K562 (cell line): ENCODE data around the gene ALDH16A1. TPM values are rescaled to one million over a fixed set of nuclear protein-coding genes. Genes with fewer than 3 reads are reported as not detected.

Experiments used
- SRSF3 ChIP-seq: fragments of 200-400 bp; formaldehyde crosslinking; IDR thresholded peaks from 2 replicates; pipeline ENCODE4 v1.6.1; 2016; ENCODE audit warnings: mild to moderate bottlenecking, low read length, moderate library complexity; ENCODE audit not compliant: insufficient read depth
- polyA plus RNA-seq, 8 experiments: library from polyadenylated mRNA; depleted of rRNA in 4 of 8; stranded (reverse) in 5 of 8; unstranded in 3 of 8; fragments of >200 nt; fragmentation: Nextera tagmentation in 2 of 8; fragmentation: Illumina TruSeq in 1 of 8; extraction: Ambion mirVana in 2 of 8; extraction: Trizol in 1 of 8; gene quantifications; 2 replicates each; pipeline versions ENCODE4 v1.2.1 to v1.2.3, GENCODE V29; 2011 to 2014; ENCODE audit warnings: inconsistent platforms in 1 of 8, missing spikeins in 1 of 8
- total RNA-seq, 7 experiments: library from RNA; depleted of rRNA in 6 of 7; stranded (reverse); fragments of >200 nt in 6 of 7; fragmentation: Illumina TruSeq in 2 of 7; extraction: Trizol in 2 of 7; gene quantifications; 2 replicates each; pipeline versions ENCODE4 v1.2.1 to v1.2.3, GENCODE V29; 2011 to 2021; ENCODE audit warnings: low replicate concordance in 1 of 7
- TF ChIP-seq, protein P1 (sequence below), 2 experiments: fragments of 450-650 bp; IDR thresholded peaks; 2 replicates each; pipeline ENCODE4 v1.6.1; 2016; ENCODE audit warnings: mild to moderate bottlenecking in 2 of 2, borderline replicate concordance in 1 of 2, low read depth in 1 of 2, moderate library complexity in 1 of 2
- TF ChIP-seq, protein P2 (sequence below): fragments of 450-650 bp; IDR thresholded peaks from 2 replicates; pipeline ENCODE4 v1.6.1; 2016; ENCODE audit warnings: antibody characterized with exemption
- TF ChIP-seq, protein P3 (sequence below): fragments of 250-450 bp; sonication (Bioruptor Pico); IDR thresholded peaks from 2 replicates; pipeline ENCODE4 v1.5.0; 2020; ENCODE audit warnings: mild to moderate bottlenecking, borderline replicate concordance
- TF ChIP-seq, protein P4 (sequence below), 2 experiments: fragments of 450-650 bp in 1 of 2; sonication (generic) in 1 of 2; formaldehyde crosslinking; conservative IDR thresholded peaks; 2 replicates each; pipeline versions ENCODE4 v1.4.0 to v1.8.1; 2020 to 2022; ENCODE audit warnings: mild to moderate bottlenecking in 1 of 2, missing genetic modification reagents in 1 of 2

Gene ALDH16A1
- total and polyA plus RNA-seq, 9 of the 15 experiments (the other 6 are each of a cell fraction or from before 2014, with no cell fraction given), result 2.2 to 52.2 (median 7.6) TPM

DNA sequence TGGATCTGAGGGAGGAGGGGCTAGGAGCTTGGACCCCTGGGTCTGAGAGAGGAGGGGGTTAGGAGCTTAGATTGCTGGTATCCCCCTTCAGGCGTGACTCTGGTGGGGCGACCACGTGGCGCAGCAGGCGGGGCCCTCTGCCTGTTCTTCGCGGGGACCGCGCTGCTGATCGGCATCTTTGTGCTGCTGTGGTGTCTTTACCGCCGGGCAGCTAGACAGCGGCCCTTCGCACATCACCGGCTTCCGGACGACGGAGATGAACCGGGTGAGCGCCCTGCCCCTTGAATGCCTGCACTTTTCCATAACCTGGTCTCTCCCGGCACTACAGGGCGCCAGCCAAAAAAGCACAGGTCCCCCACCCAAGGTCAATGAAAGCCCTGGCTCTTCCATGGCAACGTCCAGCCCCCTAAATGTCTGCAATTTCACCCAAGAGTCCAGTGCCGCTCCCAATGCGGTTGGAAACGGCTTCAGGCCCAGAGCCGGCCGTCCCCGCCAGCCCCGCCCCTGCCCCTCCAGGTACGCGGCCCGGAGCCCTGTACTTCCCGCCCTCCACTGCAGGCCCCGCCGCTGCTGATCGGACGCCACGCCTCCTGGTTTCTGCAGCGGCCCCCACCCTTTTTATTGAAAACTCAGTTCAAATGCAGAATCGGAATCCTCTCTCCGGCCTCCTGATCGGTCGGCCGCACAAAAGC is 25.0 kb upstream of the ALDH16A1 start (continued):
- TF ChIP-seq, protein P1, sequence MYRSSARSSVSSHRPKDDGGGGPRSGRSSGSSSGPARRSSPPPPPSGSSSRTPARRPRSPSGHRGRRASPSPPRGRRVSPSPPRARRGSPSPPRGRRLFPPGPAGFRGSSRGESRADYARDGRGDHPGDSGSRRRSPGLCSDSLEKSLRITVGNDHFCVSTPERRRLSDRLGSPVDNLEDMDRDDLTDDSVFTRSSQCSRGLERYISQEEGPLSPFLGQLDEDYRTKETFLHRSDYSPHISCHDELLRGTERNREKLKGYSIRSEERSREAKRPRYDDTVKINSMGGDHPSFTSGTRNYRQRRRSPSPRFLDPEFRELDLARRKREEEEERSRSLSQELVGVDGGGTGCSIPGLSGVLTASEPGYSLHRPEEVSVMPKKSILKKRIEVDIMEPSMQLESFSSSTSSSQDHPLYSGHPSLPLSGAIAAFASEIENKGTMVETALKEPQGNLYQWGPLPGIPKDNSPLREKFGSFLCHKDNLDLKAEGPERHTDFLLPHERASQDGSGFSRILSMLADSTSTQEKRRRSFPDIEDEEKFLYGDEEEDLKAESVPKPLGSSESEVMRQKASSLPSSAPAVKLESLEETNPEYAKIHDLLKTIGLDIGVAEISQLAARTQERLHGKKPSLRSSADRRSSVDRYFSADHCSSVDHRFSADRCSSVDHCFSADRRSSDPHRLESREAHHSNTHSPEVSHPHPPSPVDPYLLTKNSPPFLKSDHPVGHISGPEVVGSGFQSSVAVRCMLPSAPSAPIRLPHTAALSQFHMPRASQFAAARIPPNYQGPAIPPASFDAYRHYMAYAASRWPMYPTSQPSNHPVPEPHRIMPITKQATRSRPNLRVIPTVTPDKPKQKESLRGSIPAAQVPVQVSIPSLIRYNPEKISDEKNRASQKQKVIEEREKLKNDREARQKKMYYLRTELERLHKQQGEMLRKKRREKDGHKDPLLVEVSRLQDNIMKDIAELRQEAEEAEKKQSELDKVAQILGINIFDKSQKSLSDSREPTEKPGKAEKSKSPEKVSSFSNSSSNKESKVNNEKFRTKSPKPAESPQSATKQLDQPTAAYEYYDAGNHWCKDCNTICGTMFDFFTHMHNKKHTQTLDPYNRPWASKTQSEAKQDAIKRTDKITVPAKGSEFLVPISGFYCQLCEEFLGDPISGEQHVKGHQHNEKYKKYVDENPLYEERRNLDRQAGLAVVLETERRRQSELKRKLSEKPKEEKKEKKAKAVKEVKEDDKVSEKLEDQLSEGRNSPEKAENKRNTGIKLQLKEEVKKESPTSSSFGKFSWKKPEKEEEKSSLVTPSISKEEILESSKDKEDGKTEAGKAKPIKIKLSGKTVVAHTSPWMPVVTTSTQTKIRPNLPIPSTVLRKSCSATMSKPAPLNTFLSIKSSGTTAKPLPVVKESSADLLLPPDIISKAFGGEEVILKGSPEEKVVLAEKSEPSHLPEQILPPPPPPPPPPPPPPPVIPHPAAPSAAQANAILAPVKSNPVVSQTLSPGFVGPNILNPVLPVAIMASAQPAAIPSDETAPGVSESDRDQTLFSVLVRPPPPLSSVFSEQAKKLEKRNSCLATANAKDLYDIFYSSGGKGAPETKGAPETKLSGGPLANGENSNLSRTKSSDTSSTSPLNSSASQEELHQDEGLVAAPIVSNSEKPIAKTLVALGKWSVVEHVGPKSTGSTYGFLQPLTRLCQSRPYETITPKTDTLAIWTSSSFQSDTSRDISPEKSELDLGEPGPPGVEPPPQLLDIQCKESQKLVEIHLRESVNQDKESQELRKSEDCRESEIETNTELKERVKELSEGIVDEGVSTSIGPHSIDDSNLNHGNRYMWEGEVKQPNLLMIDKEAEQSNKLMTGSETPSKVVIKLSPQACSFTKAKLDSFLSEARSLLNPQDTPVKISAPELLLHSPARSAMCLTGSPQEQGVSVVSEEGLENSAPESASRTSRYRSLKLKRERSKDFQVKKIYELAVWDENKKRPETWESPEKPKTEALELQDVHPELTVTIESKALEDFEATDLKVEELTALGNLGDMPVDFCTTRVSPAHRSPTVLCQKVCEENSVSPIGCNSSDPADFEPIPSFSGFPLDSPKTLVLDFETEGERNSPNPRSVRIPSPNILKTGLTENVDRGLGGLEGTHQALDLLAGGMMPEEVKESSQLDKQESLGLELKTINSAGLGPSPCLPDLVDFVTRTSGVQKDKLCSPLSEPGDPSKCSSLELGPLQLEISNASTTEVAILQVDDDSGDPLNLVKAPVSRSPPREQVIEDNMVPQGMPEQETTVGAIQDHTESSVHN (IDR thresholded peaks at IDR 0.05; ENCODE audit: borderline replicate concordance in 1 of 2, low read depth in 1 of 2), result no peak
- TF ChIP-seq, protein P2, sequence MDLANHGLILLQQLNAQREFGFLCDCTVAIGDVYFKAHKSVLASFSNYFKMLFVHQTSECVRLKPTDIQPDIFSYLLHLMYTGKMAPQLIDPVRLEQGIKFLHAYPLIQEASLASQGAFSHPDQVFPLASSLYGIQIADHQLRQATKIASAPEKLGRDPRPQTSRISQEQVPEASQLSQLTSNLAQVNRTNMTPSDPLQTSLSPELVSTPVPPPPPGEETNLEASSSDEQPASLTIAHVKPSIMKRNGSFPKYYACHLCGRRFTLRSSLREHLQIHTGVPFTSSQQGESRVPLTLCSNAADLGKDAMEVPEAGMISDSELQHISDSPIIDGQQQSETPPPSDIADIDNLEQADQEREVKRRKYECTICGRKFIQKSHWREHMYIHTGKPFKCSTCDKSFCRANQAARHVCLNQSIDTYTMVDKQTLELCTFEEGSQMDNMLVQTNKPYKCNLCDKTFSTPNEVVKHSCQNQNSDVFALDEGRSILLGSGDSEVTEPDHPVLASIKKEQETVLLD, result no peak
- TF ChIP-seq, protein P3, sequence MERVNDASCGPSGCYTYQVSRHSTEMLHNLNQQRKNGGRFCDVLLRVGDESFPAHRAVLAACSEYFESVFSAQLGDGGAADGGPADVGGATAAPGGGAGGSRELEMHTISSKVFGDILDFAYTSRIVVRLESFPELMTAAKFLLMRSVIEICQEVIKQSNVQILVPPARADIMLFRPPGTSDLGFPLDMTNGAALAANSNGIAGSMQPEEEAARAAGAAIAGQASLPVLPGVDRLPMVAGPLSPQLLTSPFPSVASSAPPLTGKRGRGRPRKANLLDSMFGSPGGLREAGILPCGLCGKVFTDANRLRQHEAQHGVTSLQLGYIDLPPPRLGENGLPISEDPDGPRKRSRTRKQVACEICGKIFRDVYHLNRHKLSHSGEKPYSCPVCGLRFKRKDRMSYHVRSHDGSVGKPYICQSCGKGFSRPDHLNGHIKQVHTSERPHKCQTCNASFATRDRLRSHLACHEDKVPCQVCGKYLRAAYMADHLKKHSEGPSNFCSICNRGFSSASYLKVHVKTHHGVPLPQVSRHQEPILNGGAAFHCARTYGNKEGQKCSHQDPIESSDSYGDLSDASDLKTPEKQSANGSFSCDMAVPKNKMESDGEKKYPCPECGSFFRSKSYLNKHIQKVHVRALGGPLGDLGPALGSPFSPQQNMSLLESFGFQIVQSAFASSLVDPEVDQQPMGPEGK (CRISPR knock-in tag), result no peak
- TF ChIP-seq, protein P4, sequence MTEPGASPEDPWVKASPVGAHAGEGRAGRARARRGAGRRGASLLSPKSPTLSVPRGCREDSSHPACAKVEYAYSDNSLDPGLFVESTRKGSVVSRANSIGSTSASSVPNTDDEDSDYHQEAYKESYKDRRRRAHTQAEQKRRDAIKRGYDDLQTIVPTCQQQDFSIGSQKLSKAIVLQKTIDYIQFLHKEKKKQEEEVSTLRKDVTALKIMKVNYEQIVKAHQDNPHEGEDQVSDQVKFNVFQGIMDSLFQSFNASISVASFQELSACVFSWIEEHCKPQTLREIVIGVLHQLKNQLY (CRISPR knock-in tag; conservative IDR thresholded peaks at IDR 0.05), result no peak
- TF ChIP-seq SRSF3, result no peak
